Stimulated activated naive CD8-positive, alpha-beta T cell treated with anti-CD3 and anti-CD28 coated beads, Interleukin-15, Interleukin-2, amounts not matched to agents 100 ng/mL and 50 ng/mL, for 24 hours (primary cell): ENCODE results near the gene CRADD.

ENCODE experiments used
- H3K27ac Mint-ChIP-seq: one replicate; pipeline ENCODE4 v1.8.0; 2021; ENCODE audit warnings: mild to moderate bottlenecking, mixed read lengths
- H3K27me3 Mint-ChIP-seq: one replicate; pipeline ENCODE4 v1.8.0; 2021; ENCODE audit warnings: mixed read lengths
- H3K36me3 Mint-ChIP-seq: one replicate; pipeline ENCODE4 v1.8.0; 2021; ENCODE audit warnings: low read depth, mixed read lengths
- H3K4me1 Mint-ChIP-seq: one replicate; pipeline ENCODE4 v1.8.0; 2021; ENCODE audit warnings: low read depth, mixed read lengths
- H3K4me3 Mint-ChIP-seq: one replicate; pipeline ENCODE4 v1.8.0; 2021; ENCODE audit warnings: mild to moderate bottlenecking, mixed read lengths
- H3K9me3 Mint-ChIP-seq: one replicate; pipeline ENCODE4 v1.8.0; 2021; ENCODE audit warnings: mixed read lengths

The CRADD gene

DNA sequence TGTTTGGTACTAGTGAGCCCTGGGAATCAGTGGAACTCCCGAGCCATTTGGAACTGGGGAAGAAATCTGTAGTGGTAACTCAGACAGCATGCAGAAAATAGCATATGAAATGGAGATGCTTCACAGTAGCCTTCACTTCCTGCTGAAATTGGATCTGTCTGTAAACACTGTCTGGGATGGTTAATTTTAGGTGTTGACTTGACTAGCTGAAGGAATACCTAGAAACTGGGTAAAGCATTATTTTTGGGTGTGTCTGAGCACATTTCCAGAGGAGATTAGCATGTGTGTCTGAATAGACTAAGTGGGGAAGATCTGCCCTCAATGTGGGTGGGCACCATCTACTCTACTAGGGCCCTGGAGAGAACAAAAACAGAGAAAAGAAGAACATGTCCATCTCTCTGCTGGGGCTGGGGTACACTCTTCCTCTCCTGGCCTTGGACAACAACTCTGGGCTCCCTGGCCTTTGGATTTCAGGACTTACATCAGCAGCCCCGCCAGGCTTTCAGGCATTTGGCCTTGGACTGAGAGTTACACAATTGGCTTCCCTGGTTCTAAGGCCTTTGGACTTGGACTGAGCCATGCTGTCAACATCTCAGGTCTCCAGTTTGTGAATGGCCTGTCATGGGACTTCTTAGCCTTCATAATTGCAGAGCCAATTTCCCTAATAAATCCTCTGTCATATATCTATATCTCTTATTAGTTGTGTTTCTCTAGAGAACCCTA lies 14.0 kb upstream of the CRADD start:
- Mint-ChIP-seq H3K36me3 (no peaks in the 10 kb centered on the region), H3K4me1 (peaks cover under 1% of the 10 kb centered on the region), H3K9me3 (no peaks in the 10 kb centered on the region), H3K27ac (no peak overlapping the region), H3K27me3 (no peaks in the 10 kb centered on the region), H3K4me3 (no peak overlapping the region)

- no peak overlapping the region for H3K27ac Mint-ChIP-seq
- H3K9me3 Mint-ChIP-seq: peaks cover 5% of the 10 kb centered on the region
- H3K27me3 Mint-ChIP-seq: no peaks in the 10 kb centered on the region
- peaks cover 6% of the 10 kb centered on the region for H3K4me1 Mint-ChIP-seq
- H3K36me3 Mint-ChIP-seq: peaks cover 3% of the 10 kb centered on the region
- no peak overlapping the region for H3K4me3 Mint-ChIP-seq
Measured at GRCh38 chr12:93663729-93664084, 13.5 kb upstream of the CRADD start.

DNA sequence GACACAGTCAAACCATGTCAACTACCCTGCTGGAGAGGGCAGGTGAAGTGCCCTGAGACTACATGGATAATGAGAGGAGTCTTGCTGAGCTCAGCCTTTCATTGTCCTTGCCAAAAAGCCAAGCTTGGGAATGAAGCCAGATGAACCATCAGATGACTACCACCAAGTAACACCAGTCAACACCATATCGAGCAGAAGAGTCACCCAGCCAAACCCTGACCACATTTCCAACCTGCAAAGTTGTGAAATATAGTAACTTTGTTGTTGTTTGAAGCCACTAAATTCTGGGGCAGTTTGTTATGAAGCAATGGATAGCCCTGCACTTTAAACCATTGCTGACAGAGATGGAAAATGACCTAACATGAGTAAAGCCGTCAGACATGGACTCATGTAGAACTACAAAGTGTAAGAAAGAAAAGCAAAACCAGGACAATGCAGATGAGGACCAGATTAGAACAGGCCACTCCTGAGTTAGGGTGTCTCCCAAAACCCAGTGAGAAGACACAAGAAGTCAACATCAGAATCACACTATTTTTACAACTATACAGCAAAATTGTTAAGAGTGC lies 12.5 kb upstream of the CRADD start:
- peaks cover 13% of the 10 kb centered on the region for H3K9me3 Mint-ChIP-seq
- H3K4me1 Mint-ChIP-seq: peaks cover 12% of the 10 kb centered on the region
- no peak overlapping the region for H3K4me3 Mint-ChIP-seq
- no peak overlapping the region for H3K27ac Mint-ChIP-seq
- H3K27me3 Mint-ChIP-seq: no peaks in the 10 kb centered on the region
- H3K36me3 Mint-ChIP-seq: peaks cover 7% of the 10 kb centered on the region

GRCh38 chr12:93667672-93668071 lies 9.5 kb upstream of the CRADD start:
- Mint-ChIP-seq H3K4me3 (no peak overlapping the region), H3K27ac (no peak overlapping the region), H3K4me1 (peaks cover 12% of the 10 kb centered on the region), H3K27me3 (no peaks in the 10 kb centered on the region), H3K36me3 (peaks cover 7% of the 10 kb centered on the region), H3K9me3 (peaks cover 14% of the 10 kb centered on the region)

GRCh38 chr12:93668919-93669418 lies 8.2 kb upstream of the CRADD start:
- no peak overlapping the region for H3K4me3 Mint-ChIP-seq
- no peak overlapping the region for H3K27ac Mint-ChIP-seq
- H3K27me3 Mint-ChIP-seq: peaks cover 8% of the 10 kb centered on the region
- H3K4me1 Mint-ChIP-seq: peaks cover 18% of the 10 kb centered on the region
- peaks cover 7% of the 10 kb centered on the region for H3K36me3 Mint-ChIP-seq
- peaks cover 14% of the 10 kb centered on the region for H3K9me3 Mint-ChIP-seq

GRCh38 chr12:93669452-93669851 lies 7.7 kb upstream of the CRADD start:
- peaks cover 18% of the 10 kb centered on the region for H3K4me1 Mint-ChIP-seq
- H3K27ac Mint-ChIP-seq: no peak overlapping the region
- peaks cover 14% of the 10 kb centered on the region for H3K9me3 Mint-ChIP-seq
- peaks cover 7% of the 10 kb centered on the region for H3K36me3 Mint-ChIP-seq
- H3K27me3 Mint-ChIP-seq: peaks cover 13% of the 10 kb centered on the region
- H3K4me3 Mint-ChIP-seq: no peak overlapping the region

- peaks cover 18% of the 10 kb centered on the region for H3K4me1 Mint-ChIP-seq
- H3K9me3 Mint-ChIP-seq: peaks cover 14% of the 10 kb centered on the region
- peak overlapping the region; percentile 47 for H3K27ac Mint-ChIP-seq
- H3K4me3 Mint-ChIP-seq: no peak overlapping the region
- peaks cover 14% of the 10 kb centered on the region for H3K27me3 Mint-ChIP-seq
- H3K36me3 Mint-ChIP-seq: peaks cover 7% of the 10 kb centered on the region
Measured at GRCh38 chr12:93670104-93670503, 7.1 kb upstream of the CRADD start.

DNA sequence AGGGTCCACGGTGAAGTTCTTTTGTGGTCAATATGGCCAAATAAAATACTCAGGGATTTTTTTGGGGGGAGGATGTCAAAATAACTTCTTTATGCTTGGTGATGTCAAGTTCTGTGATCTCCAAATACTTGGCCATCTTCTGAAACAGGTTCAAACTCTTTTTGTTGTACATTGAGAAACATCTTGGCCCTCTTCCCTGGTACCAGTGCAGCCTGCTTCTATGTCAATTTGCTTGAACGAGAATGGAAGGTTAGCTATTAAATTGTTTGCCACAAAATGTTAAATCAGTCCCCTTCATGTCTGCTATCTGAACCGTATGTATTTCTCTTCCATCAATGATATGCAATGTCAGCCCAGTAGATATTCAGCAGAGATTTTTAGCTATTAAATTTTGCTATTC lies 6.1 kb upstream of the CRADD start:
- H3K36me3 Mint-ChIP-seq: peaks cover 7% of the 10 kb centered on the region
- peaks cover 14% of the 10 kb centered on the region for H3K9me3 Mint-ChIP-seq
- peaks cover 14% of the 10 kb centered on the region for H3K27me3 Mint-ChIP-seq
- peaks cover 18% of the 10 kb centered on the region for H3K4me1 Mint-ChIP-seq
- no peak overlapping the region for H3K4me3 Mint-ChIP-seq
- H3K27ac Mint-ChIP-seq: no peak overlapping the region

DNA sequence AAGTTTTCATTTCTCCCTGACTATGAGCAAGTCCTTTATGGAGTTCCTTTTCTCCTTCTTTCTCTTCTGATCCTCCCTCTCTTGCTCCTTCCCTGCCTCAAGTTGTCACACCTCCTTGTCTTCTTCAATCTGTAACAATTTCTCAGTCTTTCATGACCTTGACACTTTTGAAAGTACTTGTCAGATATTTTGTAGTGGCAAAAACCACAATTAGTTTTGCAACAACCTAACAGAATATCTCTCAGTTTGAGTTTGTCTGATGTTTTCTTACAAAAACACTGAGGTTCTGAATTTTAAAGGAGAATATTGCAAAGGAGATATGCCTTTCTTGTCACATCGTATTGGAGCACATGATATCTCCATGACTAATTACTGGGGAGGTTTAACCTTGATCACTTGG lies 4.1 kb upstream of the CRADD start:
- H3K4me1 Mint-ChIP-seq: peaks cover 31% of the 10 kb centered on the region
- peaks cover 14% of the 10 kb centered on the region for H3K9me3 Mint-ChIP-seq
- H3K36me3 Mint-ChIP-seq: peaks cover 13% of the 10 kb centered on the region
- H3K4me3 Mint-ChIP-seq: no peak overlapping the region
- H3K27me3 Mint-ChIP-seq: peaks cover 14% of the 10 kb centered on the region
- no peak overlapping the region for H3K27ac Mint-ChIP-seq

DNA sequence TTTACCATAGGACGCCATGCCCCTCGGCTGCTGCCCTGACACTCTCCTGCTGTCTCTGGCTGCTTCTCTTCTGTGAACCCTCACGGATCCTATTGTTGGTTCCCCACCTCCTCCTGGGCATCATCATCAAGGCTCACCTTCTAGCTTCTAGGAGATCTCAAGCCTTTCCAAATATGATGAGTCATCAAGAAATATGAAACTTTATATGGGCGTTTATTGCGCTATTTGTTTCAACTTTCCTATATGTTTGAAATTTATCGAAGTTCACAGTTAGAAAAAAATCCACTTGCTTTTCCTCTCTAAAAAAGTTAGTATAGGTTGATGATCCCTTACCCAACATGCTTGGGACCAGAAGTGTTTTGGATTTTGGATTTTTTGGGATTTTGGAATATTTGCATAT lies 2.8 kb upstream of the CRADD start:
- peaks cover 14% of the 10 kb centered on the region for H3K27me3 Mint-ChIP-seq
- H3K4me3 Mint-ChIP-seq: no peak overlapping the region
- H3K36me3 Mint-ChIP-seq: peaks cover 15% of the 10 kb centered on the region
- peaks cover 31% of the 10 kb centered on the region for H3K4me1 Mint-ChIP-seq
- H3K27ac Mint-ChIP-seq: no peak overlapping the region
- H3K9me3 Mint-ChIP-seq: peaks cover 4% of the 10 kb centered on the region

DNA sequence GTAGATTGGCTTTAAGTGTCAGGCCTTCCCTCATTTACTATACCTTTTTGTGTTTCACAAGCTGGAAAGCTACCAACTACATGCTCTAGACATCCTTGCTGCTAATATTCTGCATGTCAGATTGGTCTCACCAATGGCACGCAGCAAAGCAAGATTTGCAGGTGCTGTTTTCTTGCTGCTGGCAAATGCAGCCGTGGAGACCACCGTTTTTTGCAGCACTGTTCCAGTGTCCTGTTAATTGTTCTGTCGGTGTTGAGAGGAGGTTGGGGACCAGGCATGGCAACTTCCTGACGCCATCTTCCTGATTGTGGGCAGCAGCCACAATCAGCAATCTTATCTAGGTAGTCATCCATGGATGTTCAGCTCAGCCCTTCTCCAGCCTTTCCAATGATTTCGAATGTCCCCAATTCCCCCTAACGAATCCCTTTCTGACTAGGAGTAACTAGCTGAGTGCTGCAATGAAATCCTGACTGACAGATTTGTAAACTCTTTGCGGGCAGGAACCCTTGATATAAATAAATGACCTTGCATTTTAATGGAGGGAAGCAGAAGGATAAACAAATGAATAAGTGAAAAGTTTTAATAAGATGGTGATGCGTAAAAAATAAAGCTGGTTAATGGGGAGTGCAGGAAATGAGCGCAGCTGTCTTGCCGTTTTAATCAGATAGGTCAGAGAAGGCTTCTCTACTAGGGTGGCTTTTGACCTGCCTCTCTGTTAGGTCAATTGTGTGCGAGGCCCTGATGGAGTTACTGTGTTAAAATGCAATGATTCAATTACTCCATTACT lies 574 bp upstream of the CRADD start:
- H3K4me3 Mint-ChIP-seq: peak overlapping the region; percentile 97
- no peaks in the 10 kb centered on the region for H3K9me3 Mint-ChIP-seq
- H3K27ac Mint-ChIP-seq: peak overlapping the region; percentile 98
- peaks cover 19% of the 10 kb centered on the region for H3K36me3 Mint-ChIP-seq
- H3K27me3 Mint-ChIP-seq: peaks cover 14% of the 10 kb centered on the region
- H3K4me1 Mint-ChIP-seq: peaks cover 36% of the 10 kb centered on the region

DNA sequence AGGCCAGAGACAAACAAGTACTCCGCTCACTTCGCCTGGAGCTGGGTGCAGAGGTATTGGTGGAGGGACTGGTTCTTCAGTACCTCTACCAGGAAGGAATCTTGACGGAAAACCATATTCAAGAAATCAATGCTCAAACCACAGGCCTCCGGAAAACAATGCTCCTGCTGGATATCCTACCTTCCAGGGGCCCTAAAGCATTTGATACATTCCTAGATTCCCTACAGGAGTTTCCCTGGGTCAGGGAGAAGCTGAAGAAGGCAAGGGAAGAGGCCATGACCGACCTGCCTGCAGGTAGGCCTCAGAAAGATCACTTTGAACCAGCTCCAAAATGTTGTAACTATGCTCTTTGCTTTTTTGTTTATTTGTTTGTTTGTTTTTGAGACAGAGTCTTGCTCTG lies 1.6 kb downstream of the CRADD start:
- H3K36me3 Mint-ChIP-seq: peaks cover 19% of the 10 kb centered on the region
- H3K9me3 Mint-ChIP-seq: no peaks in the 10 kb centered on the region
- H3K4me3 Mint-ChIP-seq: peak overlapping the region; percentile 97
- peaks cover 31% of the 10 kb centered on the region for H3K4me1 Mint-ChIP-seq
- no peak overlapping the region for H3K27ac Mint-ChIP-seq
- peaks cover 7% of the 10 kb centered on the region for H3K27me3 Mint-ChIP-seq

- peaks cover 19% of the 10 kb centered on the region for H3K36me3 Mint-ChIP-seq
- peak overlapping the region; percentile 28 for H3K4me3 Mint-ChIP-seq
- H3K27ac Mint-ChIP-seq: peak overlapping the region; percentile 51
- peaks cover 36% of the 10 kb centered on the region for H3K4me1 Mint-ChIP-seq
- no peaks in the 10 kb centered on the region for H3K9me3 Mint-ChIP-seq
- H3K27me3 Mint-ChIP-seq: peaks cover under 1% of the 10 kb centered on the region
Measured at GRCh38 chr12:93679308-93679925, 2.2 kb downstream of the CRADD start.

DNA sequence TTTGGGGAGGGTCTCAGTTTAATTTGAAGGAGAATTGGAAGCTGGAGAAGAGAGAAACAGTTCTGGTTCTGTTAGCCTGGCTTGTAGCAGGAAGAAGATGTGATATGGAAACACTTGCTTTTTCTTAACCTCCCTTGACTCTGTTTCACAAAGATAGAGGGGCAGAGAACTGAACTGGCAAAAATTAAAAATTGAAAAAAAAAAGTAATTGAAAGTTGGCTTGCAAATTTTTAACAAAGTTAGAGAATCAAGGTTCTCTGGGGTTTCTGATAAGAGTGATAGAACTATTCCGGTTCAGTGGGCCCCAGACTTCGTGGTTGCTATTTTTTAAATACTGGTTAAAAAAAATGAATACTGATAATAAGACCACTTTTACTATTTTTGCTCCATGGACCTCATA lies 2.8 kb downstream of the CRADD start:
- Mint-ChIP-seq H3K4me3 (no peak overlapping the region), H3K27ac (no peak overlapping the region), H3K36me3 (peaks cover 19% of the 10 kb centered on the region), H3K9me3 (no peaks in the 10 kb centered on the region), H3K27me3 (no peaks in the 10 kb centered on the region), H3K4me1 (peaks cover 42% of the 10 kb centered on the region)

- peaks cover 34% of the 10 kb centered on the region for H3K4me1 Mint-ChIP-seq
- H3K27ac Mint-ChIP-seq: no peak overlapping the region
- no peak overlapping the region for H3K4me3 Mint-ChIP-seq
- H3K9me3 Mint-ChIP-seq: no peaks in the 10 kb centered on the region
- peaks cover 13% of the 10 kb centered on the region for H3K36me3 Mint-ChIP-seq
- H3K27me3 Mint-ChIP-seq: no peaks in the 10 kb centered on the region
Measured at GRCh38 chr12:93682846-93683261, 5.7 kb downstream of the CRADD start.
